NCI-H128 (cell line): ENCODE data around the gene SGPP2.

Source experiments
- DNase-seq: peaks from one replicate; lab custom pipeline; 2025; ENCODE audit not compliant: unreplicated experiment; lab: John Stamatoyannopoulos, UW

SGPP2 gene

GRCh38 chr2:222459983-222460382 is 35.6 kb downstream of the SGPP2 start:
- DNase-seq = no peak

GRCh38 chr2:222465746-222466145 is 41.4 kb downstream of the SGPP2 start:
- DNase-seq = no peak

GRCh38 chr2:222468346-222468745 is 44.0 kb downstream of the SGPP2 start:
- DNase-seq = no peak

GRCh38 chr2:222470802-222471468 is 46.6 kb downstream of the SGPP2 start:
- no peak for DNase-seq

- DNase-seq = no peak
Measured at GRCh38 chr2:222477962-222478608, 53.7 kb downstream of the SGPP2 start.

- no peak for DNase-seq
Measured at GRCh38 chr2:222479859-222480258, 55.5 kb downstream of the SGPP2 start.

- DNase-seq = no peak
Measured at GRCh38 chr2:222480497-222480896, 56.2 kb downstream of the SGPP2 start.

- DNase-seq = no peak
Measured at GRCh38 chr2:222481941-222482340, 57.6 kb downstream of the SGPP2 start.

GRCh38 chr2:222483513-222484039 is 59.2 kb downstream of the SGPP2 start:
- no peak for DNase-seq

GRCh38 chr2:222485367-222486211 is 61.2 kb downstream of the SGPP2 start:
- no peak for DNase-seq

- no peak for DNase-seq
Measured at GRCh38 chr2:222490131-222490530, 65.8 kb downstream of the SGPP2 start.

GRCh38 chr2:222492683-222493082 is 68.3 kb downstream of the SGPP2 start:
- DNase-seq = no peak

- no peak for DNase-seq
Measured at GRCh38 chr2:222494104-222494739, 69.9 kb downstream of the SGPP2 start.

- no peak for DNase-seq
Measured at GRCh38 chr2:222495388-222495787, 71.0 kb downstream of the SGPP2 start.

GRCh38 chr2:222499226-222499625 is 74.9 kb downstream of the SGPP2 start:
- DNase-seq = no peak

GRCh38 chr2:222504191-222504590 is 79.8 kb downstream of the SGPP2 start:
- no peak for DNase-seq

GRCh38 chr2:222504719-222505118 is 80.4 kb downstream of the SGPP2 start:
- DNase-seq = no peak

GRCh38 chr2:222506230-222506935 is 82.0 kb downstream of the SGPP2 start:
- DNase-seq = no peak

GRCh38 chr2:222514901-222515300 is 90.6 kb downstream of the SGPP2 start:
- DNase-seq = no peak

GRCh38 chr2:222518570-222519381 is 94.4 kb downstream of the SGPP2 start:
- no peak for DNase-seq
